WTC11 (cell line): ENCODE results near the gene COL4A1. TPM values are rescaled to one million over a fixed set of nuclear protein-coding genes. Genes with fewer than 3 reads are reported as not detected.
A peak's percentile ranks its signal among the peaks of the same experiment; 100 is the strongest.

Experiments
- ATAC-seq: fragments of 200-7000 bp; cut with Tn5 transposase; 2 replicates; pipeline ENCODE4 v1.10.0; 2021; ENCODE audit warnings: mild to moderate bottlenecking, moderate library complexity
- CTCF ChIA-PET: fragments of 300-600 bp; sonication (Branson Sonifier 250); formaldehyde crosslinking; loops from one replicate; lab custom pipeline; 2021; ENCODE audit warnings: antibody characterized with exemption; lab: Charles Lee
- POLR2A ChIA-PET: fragments of 350-600 bp; sonication (Branson Sonifier 250); formaldehyde crosslinking; loops from one replicate; lab custom pipeline; 2021; ENCODE audit warnings: antibody characterized with exemption; lab: Charles Lee
- DNase-seq: peaks from one replicate; pipeline ENCODE4 v3.0.0; 2021; ENCODE audit warnings: low spot score
- H3K27ac Mint-ChIP-seq: 2 replicates; pipeline ENCODE4 v1.8.0; 2021; ENCODE audit warnings: mixed read lengths
- H3K27me3 Mint-ChIP-seq: 2 replicates; pipeline ENCODE4 v1.8.0; 2021; ENCODE audit warnings: low read depth, mild to moderate bottlenecking, moderate library complexity, mixed read lengths
- H3K36me3 Mint-ChIP-seq: 2 replicates; pipeline ENCODE4 v1.8.0; 2021; ENCODE audit warnings: mixed read lengths
- H3K4me1 Mint-ChIP-seq: 2 replicates; pipeline ENCODE4 v1.8.0; 2022; ENCODE audit warnings: mixed read lengths
- H3K4me3 Mint-ChIP-seq: 2 replicates; pipeline ENCODE4 v1.8.0; 2021; ENCODE audit warnings: mild to moderate bottlenecking, moderate library complexity, mixed read lengths
- H3K9me3 Mint-ChIP-seq: 2 replicates; pipeline ENCODE4 v1.8.0; 2021; ENCODE audit warnings: mixed read lengths
- ELF4 ChIP-seq: sonication (generic); formaldehyde crosslinking; IDR thresholded peaks from 2 replicates; pipeline ENCODE4 v1.8.1; 2022; ENCODE audit warnings: low read depth, mild to moderate bottlenecking, moderate library complexity, missing genetic modification reagents
- ESRRA ChIP-seq: sonication (generic); formaldehyde crosslinking; IDR thresholded peaks from 2 replicates; pipeline ENCODE4 v1.8.1; 2022; ENCODE audit warnings: mild to moderate bottlenecking, missing genetic modification reagents, borderline replicate concordance
- FOXJ3 ChIP-seq: sonication (generic); formaldehyde crosslinking; IDR thresholded peaks from 2 replicates; pipeline ENCODE4 v1.9.0; 2021; ENCODE audit warnings: missing genetic modification reagents, mild to moderate bottlenecking, borderline replicate concordance
- GRHL2 ChIP-seq: fragments of 250-450 bp; sonication (Bioruptor Pico); IDR thresholded peaks from 2 replicates; pipeline ENCODE4 v1.8.0; 2022; ENCODE audit warnings: mild to moderate bottlenecking, moderate library complexity; ENCODE audit not compliant: insufficient replicate concordance, severe bottlenecking
- JUN ChIP-seq: sonication (generic); formaldehyde crosslinking; IDR thresholded peaks from 2 replicates; pipeline ENCODE4 v1.8.0; 2023; ENCODE audit warnings: mild to moderate bottlenecking, missing genetic modification reagents
- NR3C1 ChIP-seq: sonication (generic); formaldehyde crosslinking; conservative IDR thresholded peaks from 2 replicates; pipeline ENCODE4 v1.8.1; 2023; ENCODE audit warnings: low read depth, mild to moderate bottlenecking, missing genetic modification reagents
- OVOL2 ChIP-seq: fragments of 250-450 bp; sonication (Bioruptor Pico); IDR thresholded peaks from 2 replicates; pipeline ENCODE4 v1.9.0; 2021; ENCODE audit warnings: mild to moderate bottlenecking, borderline replicate concordance
- RELA ChIP-seq: sonication (generic); formaldehyde crosslinking; IDR thresholded peaks from 2 replicates; pipeline ENCODE4 v1.8.1; 2022; ENCODE audit warnings: missing genetic modification reagents, mild to moderate bottlenecking, borderline replicate concordance
- TEAD1 ChIP-seq: sonication (generic); formaldehyde crosslinking; IDR thresholded peaks from 2 replicates; pipeline ENCODE4 v1.8.0; 2022; ENCODE audit warnings: mild to moderate bottlenecking, missing genetic modification reagents
- ZNF396 ChIP-seq: fragments of 250-450 bp; sonication (Bioruptor Pico); IDR thresholded peaks from 2 replicates; pipeline ENCODE4 v1.8.0; 2021; ENCODE audit warnings: mild to moderate bottlenecking, moderate library complexity, borderline replicate concordance
- ZNF416 ChIP-seq: fragments of 250-450 bp; sonication (Bioruptor Pico); IDR thresholded peaks from 2 replicates; pipeline ENCODE4 v1.9.0; 2021; ENCODE audit warnings: mild to moderate bottlenecking, inconsistent platforms
- total RNA-seq: library from RNA; stranded (reverse); gene quantifications from 3 replicates; pipeline ENCODE4 v1.2.3, GENCODE V29; 2021
- TF ChIP-seq, protein P1 (sequence below): sonication (generic); formaldehyde crosslinking; IDR thresholded peaks from 2 replicates; pipeline ENCODE4 v1.8.0; 2023; ENCODE audit warnings: mild to moderate bottlenecking, missing genetic modification reagents
- TF ChIP-seq, protein P2 (sequence below): fragments of 250-450 bp; sonication (Bioruptor Pico); IDR thresholded peaks from 2 replicates; pipeline ENCODE4 v1.9.0; 2021; ENCODE audit warnings: mild to moderate bottlenecking
- TF ChIP-seq, protein P3 (sequence below): sonication (generic); formaldehyde crosslinking; IDR thresholded peaks from 2 replicates; pipeline ENCODE4 v1.8.1; 2023; ENCODE audit warnings: mild to moderate bottlenecking, missing genetic modification reagents
- TF ChIP-seq, protein P4 (sequence below): fragments of 250-450 bp; sonication (Bioruptor Pico); conservative IDR thresholded peaks from 2 replicates; pipeline ENCODE4 v1.9.0; 2021; ENCODE audit warnings: mild to moderate bottlenecking
- TF ChIP-seq, protein P5 (sequence below): sonication (generic); formaldehyde crosslinking; IDR thresholded peaks from 2 replicates; pipeline ENCODE4 v1.8.1; 2022; ENCODE audit warnings: low read depth, mild to moderate bottlenecking, moderate library complexity, missing genetic modification reagents, borderline replicate concordance

Gene COL4A1
- total RNA-seq, 1 experiment from 2014 or later = 89.6 TPM

DNA sequence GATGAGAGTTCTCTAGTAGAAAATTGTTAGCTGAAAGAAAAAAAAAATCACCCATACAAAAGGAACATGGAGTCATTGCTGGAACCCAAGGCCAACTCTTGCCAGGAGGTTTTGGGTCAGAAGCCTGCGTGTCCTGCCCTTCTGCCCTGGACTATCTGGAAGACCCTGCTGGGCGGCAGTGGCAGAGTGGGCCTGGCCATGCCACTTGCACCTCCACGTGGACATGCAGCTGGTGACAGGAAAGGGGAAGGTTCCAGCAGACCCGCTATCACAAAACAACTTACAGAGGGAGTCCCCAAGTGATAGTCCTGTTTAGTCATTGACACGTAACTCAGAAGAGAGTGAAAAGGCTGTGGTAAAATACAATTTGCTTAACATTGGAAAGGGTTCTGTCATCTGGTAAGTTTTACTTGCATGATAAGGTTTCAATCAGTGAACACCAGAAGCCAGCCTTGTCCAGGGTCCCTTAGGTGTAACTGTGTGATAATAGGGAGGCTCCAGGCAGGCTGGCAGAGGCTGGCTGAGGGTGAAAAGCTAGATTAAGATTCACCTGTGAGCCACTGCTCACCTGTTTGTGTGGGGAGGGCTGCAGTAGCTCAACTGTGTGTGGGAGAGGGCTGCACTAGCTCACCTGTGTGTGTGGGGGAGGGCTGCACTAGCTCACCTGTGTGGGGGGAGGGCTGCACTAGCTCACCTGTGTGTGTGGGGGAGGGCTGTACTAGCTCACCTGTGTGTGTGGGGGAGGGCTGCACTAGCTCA, 47.9 kb upstream of the COL4A1 start:
- DNase-seq (no peak), ATAC-seq (no peak; the same call in 1 of the 2 replicates)
- peaks cover 42% of the 10 kb centered on the region for H3K4me1 Mint-ChIP-seq
- H3K4me3 Mint-ChIP-seq = peak overlapping the region; percentile 16; the same call in 1 of the 2 replicates
- H3K9me3 Mint-ChIP-seq = no peaks in the 10 kb centered on the region
- CTCF ChIA-PET = interaction anchor here (0.6 to 1.7 kb wide), 12 partner anchors 9 to 133 kb away, joined by 3 to 12 read pairs (median 4); partner anchors contain the start of genes COL4A1 and COL4A2
- peak overlapping the region; percentile 85 for H3K27ac Mint-ChIP-seq
- TF ChIP-seq, protein P1, sequence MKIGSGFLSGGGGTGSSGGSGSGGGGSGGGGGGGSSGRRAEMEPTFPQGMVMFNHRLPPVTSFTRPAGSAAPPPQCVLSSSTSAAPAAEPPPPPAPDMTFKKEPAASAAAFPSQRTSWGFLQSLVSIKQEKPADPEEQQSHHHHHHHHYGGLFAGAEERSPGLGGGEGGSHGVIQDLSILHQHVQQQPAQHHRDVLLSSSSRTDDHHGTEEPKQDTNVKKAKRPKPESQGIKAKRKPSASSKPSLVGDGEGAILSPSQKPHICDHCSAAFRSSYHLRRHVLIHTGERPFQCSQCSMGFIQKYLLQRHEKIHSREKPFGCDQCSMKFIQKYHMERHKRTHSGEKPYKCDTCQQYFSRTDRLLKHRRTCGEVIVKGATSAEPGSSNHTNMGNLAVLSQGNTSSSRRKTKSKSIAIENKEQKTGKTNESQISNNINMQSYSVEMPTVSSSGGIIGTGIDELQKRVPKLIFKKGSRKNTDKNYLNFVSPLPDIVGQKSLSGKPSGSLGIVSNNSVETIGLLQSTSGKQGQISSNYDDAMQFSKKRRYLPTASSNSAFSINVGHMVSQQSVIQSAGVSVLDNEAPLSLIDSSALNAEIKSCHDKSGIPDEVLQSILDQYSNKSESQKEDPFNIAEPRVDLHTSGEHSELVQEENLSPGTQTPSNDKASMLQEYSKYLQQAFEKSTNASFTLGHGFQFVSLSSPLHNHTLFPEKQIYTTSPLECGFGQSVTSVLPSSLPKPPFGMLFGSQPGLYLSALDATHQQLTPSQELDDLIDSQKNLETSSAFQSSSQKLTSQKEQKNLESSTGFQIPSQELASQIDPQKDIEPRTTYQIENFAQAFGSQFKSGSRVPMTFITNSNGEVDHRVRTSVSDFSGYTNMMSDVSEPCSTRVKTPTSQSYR (CRISPR knock-in tag) = peak; percentile 62; the same call in 1 of the 2 replicates
- no peak for TF ChIP-seq RELA (CRISPR knock-in tag)
- POLR2A ChIA-PET = interaction anchor here (0.7 to 1.2 kb wide), 3 partner anchors 28 to 231 kb away, joined by 3 to 4 read pairs (median 4); partner anchors contain the start of genes COL4A1 and COL4A2
- no peaks in the 10 kb centered on the region; the same call in 1 of the 2 replicates for H3K27me3 Mint-ChIP-seq
- no peaks in the 10 kb centered on the region; the same call in 1 of the 2 replicates for H3K36me3 Mint-ChIP-seq

DNA sequence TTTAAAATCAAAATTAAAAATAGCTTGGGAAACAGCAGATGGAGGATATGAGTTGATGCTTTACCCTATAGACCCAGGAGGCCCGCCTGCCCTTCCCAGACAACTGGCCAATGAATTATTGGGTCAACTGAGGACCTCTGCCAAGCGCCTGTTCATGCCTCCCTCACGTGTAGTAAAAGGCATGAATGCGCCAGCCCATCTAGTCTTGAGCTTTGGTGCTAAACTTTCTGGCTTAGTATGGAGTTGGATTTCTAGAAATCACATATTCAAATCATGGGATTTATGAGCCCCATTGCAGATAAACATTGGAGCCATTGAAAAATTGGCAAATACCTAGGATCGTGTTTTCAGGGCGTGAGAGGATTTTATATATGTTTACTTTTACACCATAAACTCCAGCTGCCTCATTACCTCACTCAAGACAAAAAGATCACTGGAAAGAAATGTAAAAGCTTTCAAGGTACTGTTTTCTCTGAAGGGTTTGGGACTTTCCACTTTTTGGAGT, 47.2 kb upstream of the COL4A1 start:
- CTCF ChIA-PET = interaction anchor here (1.4 to 1.6 kb wide), 5 partner anchors 10 to 132 kb away, joined by 3 to 8 read pairs (median 4); no protein-coding TSS in a partner anchor
- peaks cover 42% of the 10 kb centered on the region for H3K4me1 Mint-ChIP-seq
- TF ChIP-seq FOXJ3 (CRISPR knock-in tag) = no peak
- H3K9me3 Mint-ChIP-seq = no peaks in the 10 kb centered on the region
- H3K27ac Mint-ChIP-seq = peak overlapping the region; percentile 38; the same call in 1 of the 2 replicates
- DNase-seq = no peak
- ATAC-seq = no peak
- POLR2A ChIA-PET = interaction anchor here (0.7 to 1.2 kb wide), 2 partner anchors 28 to 232 kb away, joined by 4 read pairs; no protein-coding TSS in a partner anchor
- no peaks in the 10 kb centered on the region; the same call in 1 of the 2 replicates for H3K36me3 Mint-ChIP-seq
- no peaks in the 10 kb centered on the region; the same call in 1 of the 2 replicates for H3K27me3 Mint-ChIP-seq
- H3K4me3 Mint-ChIP-seq = no peak overlapping the region

DNA sequence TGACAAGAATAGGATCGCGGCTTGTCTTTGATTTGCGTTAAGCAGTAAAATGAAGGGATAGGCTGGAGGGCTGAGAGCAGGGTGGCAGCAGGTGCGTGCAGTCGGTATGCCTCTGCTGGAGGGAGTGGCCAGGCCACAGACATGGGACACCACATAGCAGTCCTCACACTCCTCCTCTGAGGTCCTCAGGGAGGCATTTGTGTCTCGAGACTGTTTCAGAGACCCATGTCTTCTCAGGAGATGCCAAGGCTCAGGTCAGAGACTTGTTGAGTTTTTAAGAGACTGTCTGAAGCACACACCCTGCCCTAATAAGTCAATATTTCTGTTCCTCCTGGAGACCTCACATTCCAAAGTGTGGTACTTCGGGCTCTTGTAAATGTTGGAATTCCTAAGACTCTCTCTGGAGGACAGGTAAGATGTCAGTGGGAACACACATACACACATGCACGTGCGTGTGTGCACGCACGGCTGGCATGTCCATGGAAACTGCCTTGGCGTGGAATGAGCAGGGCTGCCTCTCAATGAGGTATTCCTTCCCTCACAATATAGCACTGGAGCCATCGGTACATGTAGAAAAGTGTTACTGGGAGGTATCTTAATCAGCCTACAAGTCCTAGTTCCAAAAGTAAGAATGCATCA, 46.5 kb upstream of the COL4A1 start:
- ChIA-PET CTCF (interaction anchor here (0.7 to 3.3 kb wide), 25 partner anchors 9 to 125 kb away, joined by 3 to 31 read pairs (median 5); partner anchors contain the start of genes COL4A1 and COL4A2), POLR2A (no interaction called here)
- Mint-ChIP-seq H3K36me3 (no peaks in the 10 kb centered on the region; the same call in 1 of the 2 replicates), H3K4me3 (no peak overlapping the region), H3K27me3 (no peaks in the 10 kb centered on the region; the same call in 1 of the 2 replicates), H3K4me1 (peaks cover 42% of the 10 kb centered on the region), H3K9me3 (no peaks in the 10 kb centered on the region), H3K27ac (0 out of 2 replicates have a peak overlapping the region, but pooled peaks have one; percentile 59)
- TF ChIP-seq, protein P2, sequence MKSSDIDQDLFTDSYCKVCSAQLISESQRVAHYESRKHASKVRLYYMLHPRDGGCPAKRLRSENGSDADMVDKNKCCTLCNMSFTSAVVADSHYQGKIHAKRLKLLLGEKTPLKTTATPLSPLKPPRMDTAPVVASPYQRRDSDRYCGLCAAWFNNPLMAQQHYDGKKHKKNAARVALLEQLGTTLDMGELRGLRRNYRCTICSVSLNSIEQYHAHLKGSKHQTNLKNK = no peak
- TF ChIP-seq, protein P3, sequence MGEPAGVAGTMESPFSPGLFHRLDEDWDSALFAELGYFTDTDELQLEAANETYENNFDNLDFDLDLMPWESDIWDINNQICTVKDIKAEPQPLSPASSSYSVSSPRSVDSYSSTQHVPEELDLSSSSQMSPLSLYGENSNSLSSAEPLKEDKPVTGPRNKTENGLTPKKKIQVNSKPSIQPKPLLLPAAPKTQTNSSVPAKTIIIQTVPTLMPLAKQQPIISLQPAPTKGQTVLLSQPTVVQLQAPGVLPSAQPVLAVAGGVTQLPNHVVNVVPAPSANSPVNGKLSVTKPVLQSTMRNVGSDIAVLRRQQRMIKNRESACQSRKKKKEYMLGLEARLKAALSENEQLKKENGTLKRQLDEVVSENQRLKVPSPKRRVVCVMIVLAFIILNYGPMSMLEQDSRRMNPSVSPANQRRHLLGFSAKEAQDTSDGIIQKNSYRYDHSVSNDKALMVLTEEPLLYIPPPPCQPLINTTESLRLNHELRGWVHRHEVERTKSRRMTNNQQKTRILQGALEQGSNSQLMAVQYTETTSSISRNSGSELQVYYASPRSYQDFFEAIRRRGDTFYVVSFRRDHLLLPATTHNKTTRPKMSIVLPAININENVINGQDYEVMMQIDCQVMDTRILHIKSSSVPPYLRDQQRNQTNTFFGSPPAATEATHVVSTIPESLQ (CRISPR knock-in tag) = no peak
- TF ChIP-seq, protein P4, sequence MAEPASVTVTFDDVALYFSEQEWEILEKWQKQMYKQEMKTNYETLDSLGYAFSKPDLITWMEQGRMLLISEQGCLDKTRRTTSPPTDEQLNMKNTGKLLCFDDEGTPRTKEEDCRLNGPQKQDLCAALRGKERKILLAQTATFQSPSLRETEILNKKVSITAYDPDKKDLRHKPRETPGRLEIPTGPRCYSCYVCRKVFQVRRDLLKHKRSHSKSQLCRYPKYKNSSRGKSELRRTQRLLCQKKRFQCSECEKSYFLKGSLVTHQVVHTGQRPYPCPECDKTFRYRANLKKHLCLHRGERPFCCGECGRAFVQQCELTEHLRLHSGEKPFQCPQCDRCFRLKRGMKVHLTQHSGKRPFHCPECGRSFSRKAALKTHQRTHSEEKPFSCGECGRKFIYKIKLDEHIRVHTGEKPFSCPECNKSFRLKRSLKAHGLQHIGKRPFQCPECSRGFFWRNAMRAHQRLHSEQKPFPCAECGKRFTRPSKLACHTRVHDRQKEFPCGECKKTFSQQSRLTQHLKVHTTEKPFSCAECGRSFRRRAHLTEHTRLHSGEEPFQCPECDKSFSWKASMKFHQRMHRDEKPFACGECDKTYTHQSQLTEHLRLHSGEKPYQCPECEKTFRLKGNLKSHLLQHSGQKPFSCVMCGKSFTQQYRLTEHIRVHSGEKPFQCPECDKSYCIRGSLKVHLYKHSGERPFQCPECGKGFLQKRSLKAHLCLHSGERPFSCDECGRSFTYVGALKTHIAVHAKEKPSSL (CRISPR knock-in tag) = no peak
- TF ChIP-seq JUN = no peak
- TF ChIP-seq TEAD1 = no peak
- TF ChIP-seq ESRRA (CRISPR knock-in tag) = no peak
- no peak for TF ChIP-seq ELF4 (CRISPR knock-in tag)
- TF ChIP-seq, protein P5, sequence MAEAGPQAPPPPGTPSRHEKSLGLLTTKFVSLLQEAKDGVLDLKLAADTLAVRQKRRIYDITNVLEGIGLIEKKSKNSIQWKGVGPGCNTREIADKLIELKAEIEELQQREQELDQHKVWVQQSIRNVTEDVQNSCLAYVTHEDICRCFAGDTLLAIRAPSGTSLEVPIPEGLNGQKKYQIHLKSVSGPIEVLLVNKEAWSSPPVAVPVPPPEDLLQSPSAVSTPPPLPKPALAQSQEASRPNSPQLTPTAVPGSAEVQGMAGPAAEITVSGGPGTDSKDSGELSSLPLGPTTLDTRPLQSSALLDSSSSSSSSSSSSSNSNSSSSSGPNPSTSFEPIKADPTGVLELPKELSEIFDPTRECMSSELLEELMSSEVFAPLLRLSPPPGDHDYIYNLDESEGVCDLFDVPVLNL (CRISPR knock-in tag) = no peak
- TF ChIP-seq OVOL2 (CRISPR knock-in tag) = no peak
- TF ChIP-seq ZNF416 (CRISPR knock-in tag) = no peak
- TF ChIP-seq NR3C1 = no peak
- TF ChIP-seq GRHL2 (CRISPR knock-in tag) = no peak
- no peak for TF ChIP-seq ZNF396 (CRISPR knock-in tag)
- ATAC-seq (no peak), DNase-seq (no peak)
